Cardiac septum (tissue), 1 donor: Measurements from ENCODE around the gene KDM1B. TPM values are rescaled to one million over a fixed set of nuclear protein-coding genes. Genes with fewer than 3 reads are reported as not detected.
A peak's percentile ranks its signal among the peaks of the same experiment; 100 is the strongest.

Experiments
- DNase-seq: peaks from one replicate; pipeline ENCODE4 v3.0.0-alpha.2; 2020; ENCODE audit warnings: low spot score
- intact Hi-C: fragments of 100-400 bp; cut with DNase I; formaldehyde crosslinking; loops from one replicate; pipeline ENCODE4 v1.14.0; 2022
- total RNA-seq: library from RNA; stranded (reverse); fragmentation: NEBNext Ultra II Directional; extraction: Animal tissue kit (Norgen Biotek cat#: 25700); gene quantifications from one replicate; pipeline ENCODE4 v1.2.1, GENCODE V29; 2021
- donor health status: DM: no; HTN: no; CAD: no.

Gene KDM1B
- total RNA-seq, 1 donor from 2014 or later: 13.8 TPM

DNA sequence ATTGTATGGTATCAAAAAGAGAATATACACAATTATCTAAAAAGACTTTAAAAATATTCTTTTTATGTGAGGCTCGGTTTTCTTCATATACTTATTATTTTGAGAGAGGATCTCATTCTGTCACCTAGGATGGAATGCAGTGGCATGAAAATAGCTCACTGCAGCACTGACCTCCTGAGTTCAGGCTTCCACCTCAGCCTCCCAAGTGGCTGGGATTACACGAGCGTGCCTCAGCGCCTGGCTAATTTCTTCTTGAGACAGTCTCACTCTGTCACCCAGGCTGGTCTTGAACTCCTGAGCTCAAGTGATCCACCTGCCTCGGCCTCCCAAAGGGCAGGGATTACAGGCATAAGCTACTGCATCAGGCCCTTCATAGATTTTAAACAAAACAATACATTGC, 98.4 kb downstream of the KDM1B start:
- DNase-seq: no peak
- intact Hi-C loops: no loop called here

DNA sequence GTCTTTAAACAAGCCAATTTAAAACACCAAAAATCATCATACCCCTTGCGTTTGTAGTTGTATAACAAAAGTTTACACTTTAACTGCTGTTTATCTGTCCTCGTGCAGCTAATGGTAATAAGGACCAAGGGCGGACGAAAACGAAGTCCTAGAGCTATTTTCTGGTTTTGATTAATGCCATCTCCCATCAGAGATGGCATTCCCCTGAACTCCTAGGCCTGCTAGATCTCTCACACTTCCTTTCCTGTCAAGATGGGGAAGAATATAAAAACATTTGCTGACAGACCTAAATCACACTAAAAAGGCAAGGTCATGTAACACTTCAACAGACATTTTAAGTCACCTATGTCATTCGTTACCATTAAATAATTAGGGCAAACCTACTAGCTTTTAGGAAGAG, 99.6 kb downstream of the KDM1B start:
- intact Hi-C loops: no loop called here
- no peak for DNase-seq

GRCh38 chr6:18259675-18260447, 104.6 kb downstream of the KDM1B start:
- intact Hi-C loops: loop anchor here (10.0 kb wide), 1 partner anchor 105 kb away; the partner anchor contains the start of genes KDM1B and TPMT
- no peak for DNase-seq

- DNase-seq: no peak
- intact Hi-C loops: loop anchor here (10.0 kb wide), 1 partner anchor 106 kb away; the partner anchor contains the start of genes KDM1B and TPMT
These were observed 105.4 kb downstream of the KDM1B start for GRCh38 chr6:18260448-18261106.

- no peak for DNase-seq
- intact Hi-C loops: loop anchor here (10.0 kb wide), 1 partner anchor 107 kb away; the partner anchor contains the start of genes KDM1B and TPMT
These were observed 106.7 kb downstream of the KDM1B start for GRCh38 chr6:18261877-18262276.

GRCh38 chr6:18262702-18263417, 107.6 kb downstream of the KDM1B start:
- intact Hi-C loops: loop anchor here (10.0 kb wide), 1 partner anchor 108 kb away; the partner anchor contains the start of genes KDM1B and TPMT
- DNase-seq: no peak

DNA sequence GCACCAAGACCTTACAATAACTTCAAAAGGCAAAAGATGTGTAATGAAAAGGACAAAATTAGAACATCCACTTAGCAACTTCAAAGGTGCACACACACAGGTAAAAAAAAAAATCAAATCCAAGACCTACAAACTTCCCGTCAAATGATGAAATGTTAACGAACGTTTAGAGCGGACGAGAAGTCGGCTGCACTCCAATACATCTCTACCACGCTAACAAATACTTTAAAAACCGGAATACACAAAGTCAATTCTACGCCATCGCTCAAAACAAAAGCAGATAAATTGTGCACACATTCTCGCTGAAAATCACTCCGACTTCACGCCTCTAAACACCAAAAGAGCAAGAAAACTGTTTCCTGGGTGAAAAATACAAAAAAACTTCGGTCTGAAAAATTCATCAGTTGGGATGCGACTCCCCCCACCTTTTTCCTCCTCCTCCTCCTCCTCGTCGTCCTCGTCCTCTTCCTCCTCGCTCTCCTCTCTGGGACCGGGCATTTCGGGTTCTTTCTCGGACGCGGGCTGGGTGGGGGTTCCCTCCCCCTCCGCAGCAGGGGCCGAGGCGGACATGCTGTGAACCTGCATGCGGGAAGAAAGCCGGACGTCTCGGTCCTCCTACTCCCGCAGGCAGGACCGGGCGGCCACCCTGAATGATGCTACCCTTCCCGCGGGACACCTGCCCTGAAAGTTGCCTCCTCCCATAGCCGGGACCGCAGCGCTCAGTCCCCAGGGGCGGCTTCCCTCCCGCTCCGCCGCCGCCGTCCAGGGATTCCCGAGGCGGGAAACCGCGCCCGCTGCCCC, 108.4 kb downstream of the KDM1B start:
- intact Hi-C loops: loop anchor here (10.0 kb wide), 1 partner anchor 109 kb away; the partner anchor contains the start of genes KDM1B and TPMT

DNA sequence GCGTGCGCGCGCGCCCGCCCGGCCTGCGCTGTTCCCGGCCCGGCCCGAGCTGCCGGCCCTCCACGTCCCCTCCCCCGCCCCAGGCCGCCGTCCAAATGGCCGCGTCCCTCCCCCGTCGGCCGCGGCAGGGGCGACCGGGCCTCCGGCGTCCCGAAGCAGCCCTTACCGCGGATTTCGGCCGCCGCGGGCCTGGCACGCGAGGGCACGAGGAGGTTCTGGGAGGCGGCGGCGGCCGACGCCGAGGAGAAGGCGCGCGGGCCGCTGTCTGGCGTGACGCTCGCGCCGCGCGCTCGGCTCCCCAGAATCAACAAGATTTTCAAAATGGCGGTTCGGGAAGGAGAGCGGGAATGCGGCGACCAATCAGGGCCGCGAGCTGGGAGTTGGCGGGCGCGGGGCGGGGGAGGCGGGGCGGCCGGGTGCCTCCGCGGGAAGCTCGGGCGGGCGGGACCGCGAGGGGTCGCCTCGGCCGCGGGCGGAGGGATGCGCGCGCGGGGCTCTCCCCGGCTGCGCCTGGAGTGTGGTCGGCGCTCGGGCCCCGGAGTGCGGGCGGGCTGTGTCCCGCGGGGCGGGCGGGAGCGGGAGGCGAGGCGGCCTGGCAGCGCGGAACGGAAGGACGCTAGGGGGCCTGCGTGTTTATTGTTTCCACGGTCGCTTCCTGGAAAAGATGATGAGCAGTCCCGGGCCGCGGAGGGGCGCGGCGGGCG, 109.1 kb downstream of the KDM1B start, which contains the start of gene DEK:
TSS of gene DEK (minus strand) at position 312 of the 704 bp plus-strand sequence. CDS start 543 bp downstream, outside the sequence.
- intact Hi-C loops: loop anchor here (10.0 kb wide), 1 partner anchor 110 kb away; the partner anchor contains the start of genes KDM1B and TPMT
- DNase-seq: peak; percentile 94

More for the DNA sequence above, 108.4 kb downstream of the KDM1B start:
- no peak for DNase-seq

DNA sequence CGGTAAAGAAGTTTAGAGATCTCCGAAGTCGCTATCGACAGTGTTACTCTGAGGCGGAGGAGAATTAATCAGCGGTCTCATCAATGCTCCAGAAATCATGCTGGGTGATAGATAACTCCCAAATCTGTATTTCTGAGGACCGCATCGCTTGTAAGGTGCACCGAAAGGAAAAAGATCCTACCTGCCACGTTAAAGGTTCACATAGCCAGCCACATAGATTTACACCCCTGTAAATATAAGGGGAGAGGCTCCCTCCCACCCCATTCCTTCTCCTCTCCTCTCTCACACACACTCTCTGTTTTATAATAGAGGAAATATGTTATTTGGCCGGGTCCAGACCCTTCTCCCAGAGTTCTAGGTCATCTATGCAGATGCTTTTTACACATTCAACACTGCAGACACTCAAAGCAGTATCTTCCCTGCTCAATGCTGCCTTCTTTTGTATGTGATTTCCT, 109.7 kb downstream of the KDM1B start:
- intact Hi-C loops: loop anchor here (10.0 kb wide), 1 partner anchor 110 kb away; the partner anchor contains the start of genes KDM1B and TPMT
- no peak for DNase-seq

- intact Hi-C loops: loop anchor here (10.0 kb wide), 1 partner anchor 111 kb away; the partner anchor contains the start of genes KDM1B and TPMT
- no peak for DNase-seq
These were observed 110.7 kb downstream of the KDM1B start for GRCh38 chr6:18265787-18266522.

DNA sequence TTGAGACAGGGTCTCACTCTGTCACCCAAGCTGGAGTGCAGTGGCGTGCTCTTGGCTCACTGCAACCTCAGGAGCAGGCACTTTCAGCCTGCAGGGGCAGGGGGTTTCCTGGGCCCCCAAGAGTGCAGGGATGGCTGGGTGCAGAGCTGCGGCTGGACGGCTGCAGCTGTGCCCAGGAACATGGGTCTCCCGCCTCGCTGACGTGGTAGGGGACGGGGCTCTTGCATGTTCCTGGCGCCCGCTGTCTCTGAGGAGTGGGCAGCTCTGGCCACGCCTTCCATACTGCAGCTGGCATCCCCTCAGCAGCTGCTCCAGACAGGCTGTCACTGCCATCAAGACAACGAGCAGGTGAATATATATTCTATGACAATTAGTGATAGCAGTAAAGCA, 111.3 kb downstream of the KDM1B start:
- intact Hi-C loops: loop anchor here (10.0 kb wide), 1 partner anchor 112 kb away; the partner anchor contains the start of genes KDM1B and TPMT
- no peak for DNase-seq

- DNase-seq: no peak
- intact Hi-C loops: loop anchor here (10.0 kb wide), 1 partner anchor 113 kb away; the partner anchor contains the start of genes KDM1B and TPMT
These were observed 112.8 kb downstream of the KDM1B start for GRCh38 chr6:18268066-18268465.

DNA sequence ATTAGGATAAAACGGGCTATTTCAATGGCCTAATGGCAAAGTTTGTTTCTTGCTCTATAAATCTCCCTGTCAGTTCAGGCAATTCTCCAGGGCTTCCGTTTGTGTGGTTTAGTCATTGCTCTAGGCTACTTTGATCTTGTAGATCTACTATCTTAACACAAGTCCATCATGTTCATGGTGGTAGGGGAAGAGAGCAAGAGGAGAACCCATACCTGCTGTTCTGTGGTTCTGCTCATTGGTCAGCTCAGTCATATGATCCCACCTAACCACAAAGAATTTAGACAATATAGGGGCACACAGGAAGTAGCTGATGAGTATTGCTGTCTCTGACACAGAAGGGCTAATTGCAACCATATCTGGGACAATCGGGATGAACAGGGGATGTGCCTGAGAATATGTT, 114.0 kb downstream of the KDM1B start:
- no peak for DNase-seq
- intact Hi-C loops: loop anchor here (10.0 kb wide), 1 partner anchor 114 kb away; the partner anchor contains the start of genes KDM1B and TPMT

DNA sequence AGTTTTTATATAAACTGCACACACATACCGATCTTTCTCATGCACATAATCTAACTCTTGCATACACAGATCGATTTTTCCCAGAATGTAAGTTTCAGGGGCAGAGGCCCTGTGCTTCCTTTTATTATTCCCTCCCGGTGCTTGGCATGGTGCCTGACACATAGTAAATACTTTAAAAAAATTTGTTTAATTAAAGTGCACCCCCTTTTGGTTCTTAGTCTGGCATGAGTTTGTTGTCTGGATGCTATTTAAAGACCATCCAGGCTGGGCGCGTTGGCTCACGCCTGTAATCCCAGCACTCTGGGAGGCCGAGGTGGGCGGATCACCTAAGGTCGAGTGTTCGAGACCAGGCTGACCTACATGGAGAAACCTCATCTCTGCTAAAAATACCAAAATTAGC, 114.5 kb downstream of the KDM1B start:
- intact Hi-C loops: loop anchor here (10.0 kb wide), 1 partner anchor 115 kb away; the partner anchor contains the start of genes KDM1B and TPMT
- no peak for DNase-seq

- DNase-seq: no peak
- intact Hi-C loops: no loop called here
These were observed 115.0 kb downstream of the KDM1B start for GRCh38 chr6:18270216-18270615.
